ENCODE results near the gene RTN4R.

Gene RTN4R

DNA sequence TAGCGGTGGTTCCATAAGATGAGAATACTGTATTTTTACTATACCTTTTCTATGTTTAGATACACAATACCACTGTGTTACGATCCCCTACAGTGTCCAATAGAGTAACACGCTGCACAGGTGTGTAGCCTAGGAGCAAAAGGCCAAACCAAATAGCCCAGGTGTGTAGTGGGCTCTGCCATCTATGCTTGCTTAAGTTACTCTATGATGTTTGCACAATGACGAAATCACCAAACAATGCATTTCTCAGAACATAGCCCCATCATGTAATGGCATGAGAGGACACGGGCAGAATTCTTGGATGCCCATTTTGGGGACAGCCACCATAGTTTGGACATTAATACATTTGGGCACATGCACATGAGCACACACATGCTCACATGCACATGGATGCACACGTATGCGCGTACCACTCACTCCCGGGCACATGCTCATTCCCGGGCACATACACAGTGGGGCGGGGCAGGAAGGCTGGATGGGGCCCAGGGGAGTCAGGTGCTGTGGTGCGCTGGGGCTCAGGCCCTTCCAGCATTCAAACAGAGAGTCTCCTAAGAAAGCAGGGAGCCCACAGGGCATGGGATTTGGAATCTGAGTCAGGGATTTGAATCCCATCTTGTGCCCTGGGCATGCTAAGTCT is 51.1 kb downstream of the RTN4R start:
- no peak for DNase-seq (ENCODE audit: low read depth)

DNA sequence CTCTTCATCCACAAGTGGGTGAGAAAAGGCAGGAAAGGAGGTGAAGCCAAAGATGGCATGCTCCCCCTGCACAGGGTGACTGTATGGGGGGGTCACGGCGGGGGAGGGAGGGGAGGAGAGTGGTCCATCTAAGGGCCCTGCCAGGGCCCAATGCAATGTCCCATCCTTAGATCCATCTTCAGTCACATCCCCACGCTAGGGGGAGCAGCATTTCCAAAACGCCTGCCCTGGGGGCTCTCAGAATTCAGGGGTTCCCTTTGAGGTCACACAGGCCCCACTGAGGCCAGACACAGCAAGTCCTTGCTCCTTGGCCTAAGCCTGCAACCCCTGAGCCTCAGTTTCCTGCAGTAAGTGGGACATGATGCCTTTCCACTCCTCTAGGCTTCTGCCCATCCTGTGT is 52.4 kb downstream of the RTN4R start:
- DNase-seq (ENCODE audit: low read depth), result no peak

GRCh38 chr22:20214853-20215252 is 53.3 kb downstream of the RTN4R start:
- no peak for DNase-seq (ENCODE audit: low read depth)

DNA sequence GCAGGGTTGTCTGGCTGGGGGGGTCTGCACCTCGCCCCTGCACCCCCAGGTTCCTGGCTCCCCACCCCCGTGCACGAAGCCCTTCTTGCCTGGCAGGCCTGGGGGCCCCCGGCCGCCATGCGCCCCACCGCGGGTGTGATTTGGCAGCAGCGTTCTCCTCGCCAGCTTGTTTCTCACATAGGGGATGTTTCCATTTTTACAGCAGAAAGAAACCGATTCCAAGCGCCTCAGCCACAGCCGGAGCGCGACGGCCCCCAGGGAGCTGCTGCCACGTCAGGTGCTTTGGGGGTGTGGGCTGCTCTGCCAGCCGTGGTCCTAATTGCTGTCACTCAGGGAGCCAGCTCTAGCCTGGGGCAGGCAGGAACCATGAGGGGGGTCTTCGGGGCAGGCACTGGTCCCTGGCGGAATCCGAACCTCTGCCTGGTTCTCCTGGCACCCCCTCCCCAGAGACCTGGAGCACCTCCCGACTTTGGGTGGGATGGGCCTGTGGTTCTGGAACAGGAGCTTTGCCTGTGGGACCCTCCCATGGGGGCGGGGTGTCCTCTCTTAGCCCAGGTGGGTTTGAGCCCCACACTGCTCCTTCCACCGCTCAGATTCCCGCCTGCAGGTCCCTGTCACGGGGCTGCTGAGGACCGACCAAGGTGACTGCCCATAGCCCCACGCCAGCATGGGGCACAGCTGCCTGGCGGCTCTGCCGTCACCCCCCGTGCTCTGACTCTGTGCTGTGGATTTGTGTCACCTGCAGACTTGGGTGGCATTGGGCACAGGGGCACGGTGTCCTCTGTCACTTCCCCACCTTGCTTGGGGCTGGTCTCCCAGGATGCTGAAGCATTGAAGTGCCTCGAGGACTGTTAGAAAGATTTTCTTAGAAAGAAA is 54.0 kb downstream of the RTN4R start:
- no peak for DNase-seq (ENCODE audit: low read depth)

GRCh38 chr22:20212754-20213699 is 55.1 kb downstream of the RTN4R start:
- DNase-seq (ENCODE audit: low read depth), result no peak

- no peak for DNase-seq (ENCODE audit: low read depth)
Observed at GRCh38 chr22:20211997-20212753, 55.9 kb downstream of the RTN4R start.

DNA sequence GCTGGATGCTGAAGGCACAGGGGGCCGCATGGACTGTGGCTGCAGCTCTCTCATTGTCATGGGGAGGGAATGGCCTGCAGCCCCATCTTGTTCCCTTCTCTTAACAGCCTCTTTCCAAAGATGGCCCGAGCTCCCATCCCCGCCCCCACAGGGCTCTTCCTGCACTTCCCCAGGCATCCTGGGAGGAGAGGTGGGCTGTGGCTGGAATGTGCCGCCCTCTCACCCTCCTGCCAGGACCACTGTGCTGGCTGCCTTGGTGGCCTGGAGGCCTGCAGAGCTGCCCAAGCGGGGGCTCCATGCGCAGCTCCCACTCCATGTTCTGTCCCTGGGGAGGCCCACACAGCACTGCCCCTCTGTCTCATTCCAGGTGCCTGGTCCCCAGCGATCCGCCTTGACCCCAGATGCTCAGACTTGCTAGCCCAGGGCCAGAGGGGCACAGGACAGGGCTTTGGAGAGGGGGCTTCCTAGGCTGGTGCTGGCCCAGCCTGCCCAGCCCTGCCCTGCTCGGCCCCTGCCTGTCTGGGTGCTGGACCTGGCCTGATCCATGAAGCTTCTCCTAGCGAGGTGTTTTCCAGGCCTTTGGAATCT is 56.6 kb downstream of the RTN4R start:
- DNase-seq (ENCODE audit: low read depth), result no peak

- DNase-seq (ENCODE audit: low read depth), result no peak
Observed at GRCh38 chr22:20210473-20211059, 57.6 kb downstream of the RTN4R start.

DNA sequence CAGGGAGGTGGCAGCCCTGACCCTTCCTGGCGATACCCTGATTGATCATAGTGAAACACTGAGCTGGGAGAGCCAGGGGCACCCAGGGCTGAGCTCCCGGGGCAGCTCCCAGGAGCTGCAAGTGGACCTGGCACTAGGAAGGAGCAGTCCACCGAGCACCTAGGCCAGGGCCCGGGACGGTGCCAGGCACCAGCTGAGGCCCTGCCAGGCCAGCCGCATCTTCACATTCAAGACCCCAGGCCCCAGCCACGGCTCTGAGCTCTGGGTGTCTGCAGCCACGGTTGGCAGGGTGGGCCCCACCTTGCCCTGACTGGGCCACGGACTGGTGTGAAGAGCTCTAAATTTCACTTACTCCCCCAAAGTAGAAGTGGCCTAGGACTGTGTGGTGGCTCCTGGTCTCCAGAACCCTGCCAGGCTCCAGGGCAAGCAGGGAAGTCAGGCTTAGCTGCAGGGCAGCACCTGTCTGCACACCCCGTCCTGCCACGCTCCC is 58.3 kb downstream of the RTN4R start:
- DNase-seq (ENCODE audit: low read depth), result no peak

GRCh38 chr22:20208713-20209310 is 59.3 kb downstream of the RTN4R start:
- no peak for DNase-seq (ENCODE audit: low read depth)

- no peak for DNase-seq (ENCODE audit: low read depth)
Observed at GRCh38 chr22:20207277-20208025, 60.7 kb downstream of the RTN4R start.

DNA sequence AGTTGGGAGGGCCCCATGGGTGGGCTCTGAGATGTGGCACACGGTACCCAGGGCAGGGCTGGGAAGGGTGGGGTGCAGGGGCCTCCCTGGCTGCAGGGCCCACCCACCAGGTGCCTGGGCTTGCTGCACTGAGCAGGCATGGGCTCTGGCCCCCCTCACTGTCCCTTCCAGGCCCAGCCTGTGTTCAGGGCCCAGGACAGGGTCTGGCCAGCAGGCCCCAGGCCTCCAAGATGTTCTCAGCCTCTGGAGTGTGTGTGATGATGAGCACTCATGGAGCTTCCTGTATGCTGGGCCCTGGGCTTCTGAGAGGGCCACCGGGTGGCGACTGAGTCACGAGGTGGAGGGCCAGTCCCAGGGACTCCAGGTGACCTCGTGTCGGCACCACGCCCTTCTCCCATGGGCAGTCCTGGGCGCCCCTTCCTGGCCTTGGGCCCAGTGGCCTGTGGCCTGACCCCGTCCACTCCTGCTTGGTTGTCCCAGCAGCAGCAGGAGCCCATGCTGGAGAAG is 61.4 kb downstream of the RTN4R start:
- DNase-seq (ENCODE audit: low read depth), result no peak

- DNase-seq (ENCODE audit: low read depth), result peak; percentile 37
Observed at GRCh38 chr22:20205964-20206708, 62.0 kb downstream of the RTN4R start.

GRCh38 chr22:20205464-20205963 is 62.6 kb downstream of the RTN4R start:
- DNase-seq (ENCODE audit: low read depth), result no peak

DNA sequence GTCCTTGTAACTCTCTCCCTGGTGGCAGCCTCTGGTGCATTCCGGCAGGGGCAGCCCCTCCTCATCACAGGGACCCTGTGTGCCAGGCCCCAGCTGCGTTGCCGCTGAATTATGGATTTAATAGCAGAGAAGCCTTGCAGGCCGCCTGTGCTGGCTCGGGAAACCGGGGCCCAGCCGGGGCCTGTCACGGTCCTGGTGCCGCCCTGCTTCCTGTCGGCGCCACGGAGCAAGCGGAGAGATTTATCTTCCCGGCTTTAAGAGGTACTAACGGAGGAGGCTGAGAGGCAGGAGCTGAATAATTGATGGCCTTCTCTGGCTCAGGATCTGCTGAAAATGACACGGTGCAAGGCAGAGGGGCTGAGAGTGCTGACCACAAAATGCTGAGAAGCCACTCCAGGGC is 63.3 kb downstream of the RTN4R start:
- DNase-seq (ENCODE audit: low read depth), result no peak

DNA sequence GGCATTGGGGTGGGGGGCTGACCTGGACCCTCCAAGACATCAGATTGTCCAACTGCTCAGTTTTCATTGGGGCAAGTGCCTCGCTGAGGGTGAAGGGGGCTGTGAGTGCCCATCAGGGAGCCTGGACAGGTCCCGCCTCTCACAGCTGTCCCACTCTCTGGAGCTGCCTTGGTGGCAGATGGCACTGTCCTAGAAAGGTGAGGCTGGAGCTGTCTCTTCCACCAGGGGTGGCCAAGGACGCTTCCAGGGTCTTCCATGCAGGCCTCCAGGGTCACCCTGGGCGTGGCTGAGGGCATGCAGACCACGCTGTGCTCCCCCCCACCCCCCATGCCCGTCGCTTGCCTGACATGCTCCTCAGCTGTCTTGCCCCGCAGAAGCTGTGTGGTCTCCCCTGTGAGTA is 63.8 kb downstream of the RTN4R start:
- DNase-seq (ENCODE audit: low read depth), result no peak

DNA sequence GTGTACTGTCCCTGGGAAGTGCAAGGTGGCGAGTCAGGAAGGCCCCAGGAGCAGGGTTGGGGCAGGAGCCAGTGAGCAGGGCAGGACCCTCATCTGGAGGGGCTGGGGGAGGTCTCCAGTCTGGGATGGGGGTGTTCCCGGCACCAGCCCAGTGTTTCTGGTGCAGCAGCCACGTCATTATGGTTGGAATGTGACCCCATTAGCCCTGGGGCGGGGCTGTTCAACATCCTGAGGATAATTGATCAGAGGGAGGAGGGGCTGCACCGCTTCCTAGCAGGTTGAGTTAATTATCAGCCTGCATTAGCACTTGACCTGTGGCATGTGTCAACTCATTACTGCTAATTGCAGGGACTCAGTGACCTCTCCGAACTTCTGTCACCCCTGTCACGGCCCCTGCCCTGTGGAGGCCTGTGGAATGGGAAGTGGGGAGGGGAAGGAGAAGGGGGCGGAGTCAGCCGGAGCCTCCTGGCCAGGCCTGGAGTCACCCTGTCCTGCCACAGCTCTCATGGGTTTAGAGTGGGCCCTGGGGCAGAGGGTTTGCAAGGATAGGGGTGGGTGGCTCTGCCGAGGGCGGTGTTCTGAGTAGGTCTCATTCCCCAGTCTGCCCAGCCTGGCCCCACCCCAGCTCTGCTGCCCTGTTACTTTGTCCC is 64.4 kb downstream of the RTN4R start:
- DNase-seq (ENCODE audit: low read depth), result no peak

DNA sequence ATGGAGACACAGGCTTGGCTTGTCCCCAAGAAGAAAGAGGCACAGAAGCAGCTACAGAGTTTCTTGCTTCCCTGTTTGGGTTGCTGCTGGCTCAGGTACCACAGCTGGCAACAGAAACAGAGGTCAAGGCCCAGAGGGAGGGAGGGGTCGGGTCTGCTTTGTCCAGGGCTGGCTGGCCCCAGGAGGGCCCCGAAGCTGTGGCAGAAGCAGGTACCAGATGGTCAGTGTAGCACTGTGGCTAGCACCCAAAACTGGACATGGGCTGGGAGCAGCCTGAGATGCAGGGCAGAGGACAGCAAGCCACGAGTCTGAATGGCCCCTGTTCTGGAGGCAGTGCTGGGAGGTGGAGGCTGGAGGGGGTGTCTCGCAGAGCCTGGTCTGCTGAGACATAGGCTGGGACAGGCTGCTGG is 65.0 kb downstream of the RTN4R start:
- DNase-seq (ENCODE audit: low read depth), result no peak
